Non-pigmented ciliary epithelial cell (primary cell): ENCODE data around the gene ADAT3.
"Not testable (repeated sequence)": the region's sequence is repeated elsewhere in the genome, so short reads cannot be mapped to it uniquely, and the experiment has no call there.

Experiments
- DNase-seq: peaks from one replicate; pipeline ENCODE4 v3.0.0-alpha.2; 2010; ENCODE audit warnings: low read depth

ADAT3 gene

GRCh38 chr19:1882786-1883692, 22.2 kb upstream of the ADAT3 start:
- DNase-seq, result no peak

- no peak for DNase-seq
Measured at GRCh38 chr19:1883784-1884183, 21.4 kb upstream of the ADAT3 start.

GRCh38 chr19:1884291-1884718, 20.9 kb upstream of the ADAT3 start:
- DNase-seq, result no peak

- no peak for DNase-seq
Measured at GRCh38 chr19:1884719-1885334, 20.4 kb upstream of the ADAT3 start.

- DNase-seq, result peak; percentile 53
Measured at GRCh38 chr19:1885398-1886119, 19.6 kb upstream of the ADAT3 start, which contains the start of gene ABHD17A. TSS of gene ABHD17A (minus strand) at chr19:1885496. CDS start at chr19:1881566, 3,930 bp downstream.

- DNase-seq, result not testable (repeated sequence)
Measured at GRCh38 chr19:1886360-1886759, 18.8 kb upstream of the ADAT3 start.

GRCh38 chr19:1888385-1888784, 16.8 kb upstream of the ADAT3 start:
- DNase-seq, result no peak

GRCh38 chr19:1889907-1890306, 15.3 kb upstream of the ADAT3 start:
- no peak for DNase-seq

- no peak for DNase-seq
Measured at GRCh38 chr19:1893791-1894190, 11.4 kb upstream of the ADAT3 start.

GRCh38 chr19:1896508-1896907, 8.7 kb upstream of the ADAT3 start:
- DNase-seq, result no peak

GRCh38 chr19:1901940-1902404, 3.2 kb upstream of the ADAT3 start:
- no peak for DNase-seq

- no peak for DNase-seq
Measured at GRCh38 chr19:1902923-1903322, 2.3 kb upstream of the ADAT3 start.

GRCh38 chr19:1904860-1905109, 414 bp upstream of the ADAT3 start:
- no peak for DNase-seq

GRCh38 chr19:1905863-1906375, 720 bp downstream of the ADAT3 start:
- DNase-seq, result no peak

GRCh38 chr19:1906985-1907562, 1.9 kb downstream of the ADAT3 start:
- no peak for DNase-seq

GRCh38 chr19:1907563-1908363, 2.6 kb downstream of the ADAT3 start:
- no peak for DNase-seq

GRCh38 chr19:1908364-1908678, 3.1 kb downstream of the ADAT3 start:
- no peak for DNase-seq

GRCh38 chr19:1909761-1910080, 4.5 kb downstream of the ADAT3 start:
- DNase-seq, result no peak

- DNase-seq, result no peak
Measured at GRCh38 chr19:1910177-1910576, 5.0 kb downstream of the ADAT3 start.

- DNase-seq, result no peak
Measured at GRCh38 chr19:1911098-1911497, 5.9 kb downstream of the ADAT3 start.

- DNase-seq, result no peak
Measured at GRCh38 chr19:1911995-1912394, 6.8 kb downstream of the ADAT3 start.
